NCI-H446 (cell line): ENCODE results near the gene PACS1.
"Not testable (repeated sequence)": the region's sequence is repeated elsewhere in the genome, so short reads cannot be mapped to it uniquely, and the experiment has no call there.

Source experiments
- DNase-seq, 2 experiments: peaks; one replicate each; lab custom pipeline; 2025; lab: John Stamatoyannopoulos, UW

The PACS1 gene

DNA sequence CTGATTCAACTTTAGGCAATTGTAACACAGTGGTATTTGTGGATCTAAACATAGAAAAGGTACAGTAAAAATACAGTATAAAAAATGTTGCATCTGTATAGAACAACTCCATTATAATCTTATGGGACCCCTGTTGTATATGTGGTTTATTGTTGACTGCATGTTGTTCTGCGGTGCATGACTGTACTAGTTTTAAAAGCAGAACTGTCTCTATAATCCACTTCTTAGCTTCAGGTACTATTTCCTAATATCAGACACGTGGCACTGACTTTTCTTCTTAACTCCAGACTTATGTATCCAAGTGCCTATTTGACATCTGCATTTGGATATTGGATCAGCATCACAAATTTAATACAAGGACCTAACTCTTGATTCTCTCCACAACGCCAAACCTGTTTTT, 41.1 kb downstream of the PACS1 start:
- DNase-seq = no peak

DNA sequence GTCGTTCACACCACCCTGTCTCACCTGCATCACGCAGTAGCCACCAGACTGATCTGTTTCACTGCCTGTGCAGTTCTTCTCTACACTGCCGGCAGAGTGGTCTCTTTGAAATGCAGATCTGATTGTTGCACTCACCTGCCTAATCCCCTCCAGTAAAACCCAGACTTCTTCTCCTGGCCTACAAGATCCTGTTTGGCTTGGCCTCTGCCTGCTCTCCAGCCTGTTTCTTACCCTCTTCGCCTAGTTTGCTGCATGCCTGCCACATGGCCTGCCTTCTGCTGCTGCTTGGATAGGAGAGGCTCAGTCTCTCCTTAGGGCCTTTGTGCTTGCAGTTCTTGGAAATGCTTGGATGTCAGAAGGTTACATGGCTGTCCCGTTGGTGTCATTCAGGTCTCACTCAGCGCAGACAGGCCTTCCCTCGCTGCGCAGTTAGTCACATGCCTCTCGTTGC, 42.0 kb downstream of the PACS1 start:
- no peak for DNase-seq

DNA sequence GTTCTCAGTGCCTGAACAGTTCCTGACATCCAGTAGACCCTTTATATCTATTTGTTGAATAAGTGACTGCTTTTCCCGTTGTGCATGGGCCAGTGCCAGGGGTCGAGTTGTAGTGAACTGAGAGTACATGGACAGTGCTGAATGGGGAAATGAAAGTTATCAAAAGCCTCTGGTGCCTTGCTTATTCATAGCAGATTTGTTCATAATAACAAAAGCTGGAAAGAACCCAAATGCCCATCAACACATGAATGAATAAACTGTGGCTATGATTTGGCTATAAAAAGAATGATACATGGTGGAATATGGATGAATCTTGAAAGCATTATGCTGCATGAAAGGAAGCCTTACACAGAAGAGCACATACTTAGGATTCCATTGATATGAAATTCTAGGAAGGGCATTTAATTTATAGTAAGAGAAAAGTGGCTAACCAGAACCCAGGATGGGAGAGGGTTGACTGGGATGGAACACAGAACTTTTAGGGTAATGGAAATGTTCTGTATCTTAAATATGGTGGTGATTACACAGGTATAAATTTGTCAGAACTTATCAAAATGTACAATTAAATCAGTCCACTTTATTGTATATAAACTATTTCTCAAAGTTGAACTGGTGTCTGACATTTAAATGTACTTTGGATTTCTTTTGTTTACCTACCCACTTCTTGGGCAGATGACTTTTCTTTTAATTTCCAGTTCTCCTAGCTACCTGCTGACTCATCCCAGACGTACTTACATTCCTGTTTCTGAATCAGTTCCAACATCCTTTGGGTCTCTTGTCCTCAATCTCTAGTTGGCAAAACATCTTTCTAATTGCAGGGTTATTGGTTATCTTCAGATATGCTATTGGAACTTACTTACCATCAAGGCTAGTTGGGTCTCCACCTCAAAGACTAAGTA, 42.8 kb downstream of the PACS1 start:
- peak in 1 of 2 experiments; percentile 17 for DNase-seq

DNA sequence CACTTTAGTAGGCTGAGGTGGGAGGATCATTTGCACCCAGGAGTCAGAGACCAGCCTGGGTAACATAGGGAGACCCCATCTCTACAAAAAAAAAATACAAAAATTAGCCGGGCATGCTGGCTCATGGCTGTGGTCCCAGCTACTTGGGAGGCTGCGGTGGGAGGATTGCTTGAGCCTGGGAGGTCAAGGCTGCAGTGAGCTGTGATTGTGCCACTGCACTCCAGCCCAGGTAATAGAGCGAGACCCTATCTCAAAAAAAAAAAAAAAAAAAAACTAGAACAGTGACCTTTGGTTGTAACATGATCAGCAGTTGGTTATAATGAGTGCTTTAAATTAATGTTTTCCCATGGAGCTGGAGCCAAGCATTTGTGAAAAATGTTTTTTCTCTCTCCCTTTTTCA, 44.9 kb downstream of the PACS1 start:
- DNase-seq = not testable (repeated sequence)

DNA sequence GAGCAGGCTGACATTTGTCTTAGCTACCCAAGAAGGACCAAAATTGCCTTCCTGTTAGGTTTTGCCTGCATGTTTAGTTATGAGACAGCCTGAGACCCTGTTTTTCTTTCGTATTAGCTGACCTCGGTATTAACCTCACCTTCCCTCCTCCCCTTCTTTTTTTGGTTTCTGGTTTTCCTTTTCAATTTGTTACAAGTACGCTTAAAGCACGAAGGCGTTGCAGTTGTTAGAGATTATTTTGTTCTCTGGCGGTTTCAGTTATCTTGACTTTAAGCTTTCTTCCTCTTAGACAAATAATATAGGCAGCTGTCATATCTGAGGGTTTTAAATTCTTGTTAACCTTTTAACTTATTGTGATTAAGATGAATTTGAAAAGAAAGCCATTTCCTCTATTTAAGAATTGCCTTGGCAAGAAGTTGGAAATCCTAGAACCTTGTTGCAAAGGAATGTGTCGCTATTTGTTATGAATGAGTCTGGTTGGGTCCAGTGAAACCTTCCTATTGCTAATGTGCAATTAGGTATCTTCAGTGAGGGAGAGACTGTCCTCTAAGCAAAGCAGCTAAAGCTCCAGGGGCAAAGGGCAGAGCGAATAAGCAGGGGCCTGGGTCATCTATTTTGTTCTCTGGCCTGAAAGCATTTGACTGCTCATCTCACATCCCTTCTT, 45.7 kb downstream of the PACS1 start:
- no peak for DNase-seq

DNA sequence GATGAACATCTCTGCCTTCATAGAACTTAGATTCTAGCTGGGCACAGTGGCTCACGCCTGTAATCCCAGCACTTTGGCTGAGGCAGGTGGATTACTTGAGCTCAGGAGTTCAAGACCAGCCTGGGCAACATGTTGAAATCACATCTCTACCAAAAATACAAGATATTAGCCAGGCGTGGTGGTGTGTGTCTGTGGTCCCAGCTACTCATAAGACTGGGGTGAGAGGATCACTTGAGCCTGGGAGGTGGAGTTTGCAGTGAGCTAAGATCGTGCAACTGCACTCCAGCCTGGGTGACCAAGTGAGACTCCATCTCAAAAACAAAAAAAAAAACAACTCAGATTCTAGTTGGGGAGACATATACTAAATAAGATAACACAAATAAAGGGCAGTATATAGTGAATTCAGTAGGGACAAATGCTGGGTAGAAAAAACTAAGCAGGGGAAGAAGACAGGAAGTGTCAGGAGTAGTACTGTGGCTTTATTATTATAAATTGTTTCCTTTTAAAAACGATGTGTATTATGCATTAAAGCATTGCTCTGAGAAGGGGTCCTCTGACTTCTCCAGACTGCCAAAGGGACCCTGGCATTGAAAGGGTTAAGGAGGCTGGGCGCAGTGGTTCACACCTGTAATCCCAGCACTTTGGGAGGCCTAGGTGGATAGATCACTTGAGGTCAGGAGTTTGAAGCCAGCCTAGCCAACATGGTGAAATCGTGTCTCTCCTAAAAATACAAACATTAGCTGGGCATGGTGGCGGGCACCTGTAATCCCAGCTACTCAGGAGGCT, 46.7 kb downstream of the PACS1 start:
- DNase-seq = no peak

- DNase-seq = no peak
Measured at GRCh38 chr11:66118847-66119246, 48.8 kb downstream of the PACS1 start.

DNA sequence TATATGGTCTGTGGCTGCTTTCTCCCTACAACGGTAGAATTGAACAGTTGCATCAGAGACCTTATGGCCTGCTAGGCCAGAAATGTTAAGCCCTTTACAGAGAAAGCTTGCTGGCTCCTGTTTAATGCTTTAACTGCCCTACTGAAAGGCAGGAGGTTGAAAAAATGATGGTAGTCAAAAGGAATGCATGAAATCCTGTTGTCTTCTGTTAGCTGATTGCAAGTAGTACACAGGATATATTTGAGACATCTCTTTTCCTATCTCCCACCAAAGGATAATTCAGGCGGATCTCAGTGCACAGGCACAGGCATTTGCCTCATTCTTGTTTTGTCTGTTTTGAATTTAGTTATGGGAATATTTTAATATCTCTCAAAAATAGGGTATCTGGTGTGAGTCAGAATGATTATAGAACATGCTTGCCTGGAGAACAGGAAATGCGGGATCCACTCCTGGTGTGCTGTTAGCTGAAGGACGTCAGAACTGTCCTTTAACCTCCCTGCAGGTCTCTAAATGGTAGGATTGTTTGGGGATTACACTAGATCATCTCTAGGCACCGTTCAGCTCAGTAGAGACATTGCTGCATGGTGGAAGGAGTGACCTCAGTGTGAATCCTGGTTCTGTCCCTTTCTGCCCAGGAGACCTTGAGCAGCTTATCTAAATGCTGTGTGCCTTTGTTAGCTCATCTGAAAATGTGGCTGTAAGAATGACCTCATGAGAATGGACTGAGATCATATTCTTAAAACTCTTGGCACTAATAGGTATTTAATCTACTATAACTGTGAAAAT, 49.5 kb downstream of the PACS1 start:
- DNase-seq = no peak

GRCh38 chr11:66121466-66121865, 51.4 kb downstream of the PACS1 start:
- DNase-seq = no peak

- DNase-seq = no peak
Measured at GRCh38 chr11:66123902-66124301, 53.8 kb downstream of the PACS1 start.

GRCh38 chr11:66124564-66124963, 54.5 kb downstream of the PACS1 start:
- no peak for DNase-seq

- DNase-seq = no peak
Measured at GRCh38 chr11:66126064-66126463, 56.0 kb downstream of the PACS1 start.

GRCh38 chr11:66126808-66127555, 56.9 kb downstream of the PACS1 start:
- DNase-seq = no peak

DNA sequence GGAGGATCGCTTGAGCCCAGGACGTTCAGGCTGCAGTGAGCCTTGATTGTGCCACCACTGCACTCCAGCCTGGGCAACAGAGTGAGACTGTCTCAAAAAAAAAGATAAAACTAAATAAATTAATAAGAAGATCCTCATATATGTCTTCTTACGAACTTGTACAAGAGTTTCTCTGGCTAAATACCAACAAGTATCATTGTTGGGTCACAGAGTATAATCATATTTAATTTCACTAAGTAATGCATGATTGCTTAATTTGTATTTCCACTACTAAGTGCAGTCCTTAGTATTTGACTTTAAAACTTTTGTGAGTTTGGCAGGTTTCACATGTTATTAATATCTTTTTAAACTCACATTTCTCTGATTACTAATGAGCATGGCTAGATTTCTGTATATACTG, 60.9 kb downstream of the PACS1 start:
- DNase-seq = no peak

- DNase-seq = no peak
Measured at GRCh38 chr11:66131937-66132632, 62.0 kb downstream of the PACS1 start.

GRCh38 chr11:66133216-66133775, 63.2 kb downstream of the PACS1 start:
- DNase-seq = peak; percentile 28 to 86

GRCh38 chr11:66136752-66137123, 66.7 kb downstream of the PACS1 start:
- DNase-seq = no peak

- DNase-seq = no peak
Measured at GRCh38 chr11:66139817-66140404, 69.8 kb downstream of the PACS1 start.

DNA sequence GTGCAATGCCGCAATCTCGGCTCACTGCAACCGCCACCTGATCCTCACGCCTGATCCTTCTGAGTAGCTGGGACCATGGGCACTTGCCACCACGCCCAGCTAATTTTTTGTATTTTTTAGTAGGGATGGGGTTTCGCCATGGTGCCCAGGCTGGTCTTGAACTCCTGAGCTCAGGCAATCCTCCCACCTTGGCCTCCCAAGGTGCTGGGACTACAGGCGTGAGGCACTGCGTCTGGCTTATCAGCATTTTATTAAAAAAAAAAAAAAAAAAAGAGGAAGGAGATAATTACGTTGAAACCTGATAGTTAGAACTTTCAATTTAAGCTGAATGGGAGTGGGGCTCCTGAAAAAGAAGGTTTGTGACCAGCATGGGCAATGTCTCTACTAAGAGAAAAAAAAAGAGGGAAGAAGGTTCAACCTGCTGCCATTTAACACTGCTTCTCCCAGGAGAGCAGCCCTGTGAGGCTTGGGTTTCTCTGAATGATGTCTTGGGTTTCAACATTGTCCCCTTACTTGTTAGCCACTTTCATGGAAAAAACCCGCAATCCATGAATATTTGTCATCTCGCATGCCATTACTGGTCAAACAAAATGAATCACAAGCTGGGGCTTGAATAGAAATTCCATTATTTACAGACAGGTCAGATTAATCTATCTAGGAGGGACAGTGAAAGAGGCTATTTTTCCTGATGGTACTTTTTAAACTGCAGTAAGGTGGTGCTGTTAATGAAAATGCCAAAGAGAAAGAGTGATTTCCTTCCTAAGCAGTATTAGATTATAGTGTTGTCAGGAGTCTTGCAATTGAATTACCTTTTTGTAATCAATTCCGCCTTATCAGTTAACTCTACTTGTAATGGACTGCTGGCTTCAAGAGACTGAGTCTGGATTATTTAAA, 72.5 kb downstream of the PACS1 start:
- no peak for DNase-seq
